Nucleus accumbens (tissue), 56 donors: ENCODE results near the gene PDE3A.

Source experiments
- DNase-seq, 56 donors: peaks; one replicate each; lab custom pipeline; 2025; lab: John Stamatoyannopoulos, UW

PDE3A gene

GRCh38 chr12:20453756-20454310 lies 85.5 kb downstream of the PDE3A start:
- no peak for DNase-seq

DNA sequence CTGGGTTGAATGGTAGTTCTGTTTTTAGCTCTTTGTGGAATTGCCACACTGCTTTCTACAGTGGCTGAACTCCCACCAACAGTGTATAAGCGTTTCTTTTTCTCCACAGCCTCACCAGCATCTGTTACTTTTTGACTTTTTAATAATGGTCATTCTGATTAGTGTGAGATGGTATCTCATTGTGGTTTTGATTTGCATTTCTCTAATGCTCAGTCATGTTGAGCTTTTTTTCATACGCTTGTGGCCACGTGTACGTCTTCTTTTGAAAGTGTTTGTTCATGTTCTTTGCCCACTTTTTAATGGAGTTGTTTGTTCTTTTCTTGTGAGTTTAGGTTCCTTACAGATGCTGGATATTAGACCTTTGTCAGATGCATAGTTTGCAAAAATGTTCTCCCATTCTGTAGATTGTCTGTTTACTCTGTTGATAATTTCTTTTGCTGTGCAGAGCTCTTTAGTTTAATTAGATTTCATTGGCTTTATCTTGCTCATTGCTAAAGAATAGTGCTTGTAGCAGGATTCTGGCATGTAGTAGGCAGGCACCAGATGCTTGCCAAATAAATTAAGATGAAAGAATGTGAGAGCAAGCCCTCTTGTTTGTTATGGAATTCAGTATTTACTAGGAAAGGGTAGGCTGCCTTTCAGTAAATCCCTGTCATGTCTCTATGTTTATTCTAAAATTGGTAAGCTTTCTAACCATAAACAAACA lies 86.8 kb downstream of the PDE3A start:
- DNase-seq, result no peak

GRCh38 chr12:20457582-20457981 lies 89.2 kb downstream of the PDE3A start:
- DNase-seq, result no peak

DNA sequence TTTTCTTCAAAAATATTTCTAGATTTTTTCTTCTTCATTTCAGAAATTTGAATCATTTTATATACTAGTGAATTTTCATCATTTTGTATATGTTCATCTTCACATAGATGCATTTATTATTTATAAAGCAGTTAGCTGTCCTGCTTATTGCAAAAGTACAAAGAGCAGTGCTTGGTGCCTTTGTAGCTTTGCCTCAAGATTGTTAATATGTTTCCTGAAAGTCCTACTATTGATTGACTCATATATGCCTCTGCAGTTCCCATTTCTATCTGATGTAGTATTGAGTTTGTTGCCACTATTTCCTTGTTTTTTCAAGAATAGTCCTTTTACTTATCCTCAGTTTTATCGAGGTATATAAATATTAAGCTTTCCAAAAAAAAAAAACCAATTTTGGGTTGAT lies 89.7 kb downstream of the PDE3A start:
- DNase-seq, result no peak

DNA sequence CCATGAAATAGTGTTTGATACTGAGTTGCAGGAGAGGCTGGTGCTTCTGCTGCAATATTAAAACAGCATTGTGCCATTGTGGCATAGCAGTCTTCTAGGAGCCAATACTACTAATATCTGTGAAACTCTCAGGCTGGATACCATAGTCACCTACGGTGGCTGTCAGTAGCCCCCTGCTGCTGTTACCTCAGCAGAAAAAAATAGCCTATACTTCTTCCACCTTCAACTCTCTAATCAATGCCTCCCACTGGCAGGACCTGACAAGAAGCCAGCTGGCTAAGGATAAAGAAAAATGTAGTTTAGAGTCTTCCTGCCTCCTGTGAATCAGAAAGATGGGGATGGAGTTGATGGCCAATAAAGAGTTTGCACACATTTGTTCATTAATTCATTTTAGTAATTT lies 91.6 kb downstream of the PDE3A start:
- no peak for DNase-seq

- no peak for DNase-seq
Observed at GRCh38 chr12:20460956-20461355, 92.6 kb downstream of the PDE3A start.

DNA sequence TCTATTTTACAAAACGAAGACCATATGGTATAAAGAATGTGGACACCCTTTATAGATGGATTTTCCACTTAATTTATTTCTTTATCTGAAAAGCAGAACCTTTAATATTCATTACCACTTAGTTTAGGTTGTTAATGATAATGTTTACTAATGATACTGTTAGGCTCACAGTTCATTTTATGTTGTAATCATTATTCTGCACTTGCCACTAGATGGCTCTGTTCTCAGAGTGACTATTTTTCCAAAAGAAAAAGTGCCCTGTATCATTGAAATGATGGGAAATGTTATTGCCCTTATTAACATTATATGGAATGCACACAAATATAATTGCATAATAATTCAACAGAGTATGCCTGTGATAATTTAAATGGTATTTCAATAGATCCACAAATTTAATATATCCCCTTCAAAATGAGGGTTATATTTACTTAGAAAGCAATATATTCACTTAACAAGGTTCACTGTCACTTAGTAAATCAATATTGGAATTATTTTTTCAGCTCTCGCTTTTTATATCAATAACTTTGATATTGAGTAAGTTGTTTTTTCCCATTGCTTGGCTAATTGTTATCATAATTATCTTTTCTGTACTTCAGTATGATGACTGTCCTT lies 95.7 kb downstream of the PDE3A start:
- DNase-seq, result no peak

GRCh38 chr12:20469300-20469699 lies 101.0 kb downstream of the PDE3A start:
- no peak for DNase-seq

DNA sequence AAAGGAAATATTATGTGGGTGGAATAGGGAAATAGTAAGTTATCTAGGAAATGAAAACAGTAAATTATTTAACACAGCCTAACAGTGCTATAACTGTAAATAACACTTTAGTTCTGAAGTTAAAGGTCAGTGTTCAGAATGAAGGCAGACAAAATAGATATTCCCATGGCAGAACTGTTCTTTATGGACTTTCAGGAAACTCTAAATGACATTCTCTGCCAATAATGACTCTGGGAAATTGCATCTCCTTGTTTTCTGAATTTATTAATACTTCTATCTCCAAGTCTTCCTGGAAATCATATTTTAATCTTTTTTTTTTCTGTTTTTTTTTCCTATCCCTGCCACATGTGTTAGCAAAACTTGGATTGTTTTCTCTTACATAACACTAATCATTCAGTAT lies 101.4 kb downstream of the PDE3A start:
- no peak for DNase-seq

- no peak for DNase-seq
Observed at GRCh38 chr12:20472102-20472782, 103.9 kb downstream of the PDE3A start.

DNA sequence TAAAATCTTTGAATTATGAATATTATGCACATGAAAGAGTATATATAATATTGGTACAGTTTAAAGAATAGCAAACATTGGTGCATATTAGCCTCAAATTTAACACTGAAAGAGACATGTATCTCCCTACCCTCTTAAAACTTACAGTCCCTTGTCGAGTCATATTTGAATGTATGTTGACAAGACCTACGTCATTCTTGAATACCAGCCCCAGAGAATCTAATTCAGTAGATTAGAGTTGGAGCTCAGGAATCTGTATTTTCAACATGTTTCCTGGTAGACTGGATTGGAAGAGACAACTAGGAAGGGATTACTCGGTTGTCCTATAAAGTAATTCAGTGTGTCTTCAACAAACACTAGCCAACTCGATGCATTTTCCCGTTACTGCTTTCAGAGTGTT lies 104.8 kb downstream of the PDE3A start:
- DNase-seq, result no peak

DNA sequence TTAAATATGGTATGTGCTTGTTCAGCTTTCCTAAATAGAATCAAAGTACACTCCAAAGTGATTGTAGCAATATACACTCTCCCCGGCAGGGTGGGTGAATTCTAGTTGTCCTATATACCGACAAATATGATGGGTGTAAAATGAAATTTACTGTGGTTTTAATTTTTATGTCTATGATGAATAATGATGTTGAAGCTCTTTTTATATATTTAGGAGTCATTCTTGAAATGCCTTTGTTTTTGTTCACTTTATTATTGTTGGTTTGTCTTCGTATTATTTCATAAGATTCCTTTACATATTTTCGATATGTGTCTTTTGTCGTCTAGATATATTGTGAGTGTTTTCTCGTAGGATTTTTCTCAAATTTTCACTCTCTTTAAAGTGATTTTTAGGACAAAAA lies 105.7 kb downstream of the PDE3A start:
- no peak for DNase-seq

- no peak for DNase-seq
Observed at GRCh38 chr12:20474443-20474842, 106.1 kb downstream of the PDE3A start.

DNA sequence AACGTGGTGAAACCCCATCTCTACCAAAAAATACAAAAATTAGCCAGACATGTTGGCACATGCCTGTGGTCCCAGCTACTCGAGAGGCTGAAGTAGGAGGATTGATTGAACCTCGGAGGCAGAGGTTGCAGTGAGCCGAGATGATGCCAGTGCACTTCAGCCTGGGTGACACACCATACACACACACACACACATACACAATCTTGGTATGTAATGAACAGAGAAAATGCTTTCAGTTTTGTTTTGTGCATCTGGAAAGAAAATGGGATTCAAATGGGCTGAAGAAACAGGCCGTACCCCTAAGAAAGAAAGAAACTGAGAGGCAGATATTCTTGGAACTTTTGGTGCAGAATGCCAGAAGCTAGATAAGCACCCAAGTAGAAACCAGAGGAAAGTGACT lies 107.2 kb downstream of the PDE3A start:
- no peak for DNase-seq

- no peak for DNase-seq
Observed at GRCh38 chr12:20476551-20476950, 108.2 kb downstream of the PDE3A start.

DNA sequence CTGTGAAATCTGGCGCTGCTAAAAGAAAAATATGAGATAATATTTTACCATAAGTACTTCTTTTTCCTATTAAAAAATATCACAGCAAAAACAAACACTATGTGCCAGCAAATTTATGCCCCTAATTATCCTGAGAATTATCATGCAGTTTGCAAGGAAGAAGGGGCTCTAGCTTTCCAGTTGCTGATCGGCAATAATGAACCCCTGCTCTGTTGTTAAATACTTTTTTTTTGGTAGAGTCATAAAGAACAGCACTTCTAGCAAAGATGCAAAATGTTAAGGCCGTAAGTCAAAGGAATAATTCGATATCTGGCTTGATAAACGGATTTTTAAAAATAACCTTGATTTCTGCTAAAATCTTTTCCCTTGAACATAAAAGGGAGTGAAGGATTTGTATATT lies 108.9 kb downstream of the PDE3A start:
- no peak for DNase-seq

DNA sequence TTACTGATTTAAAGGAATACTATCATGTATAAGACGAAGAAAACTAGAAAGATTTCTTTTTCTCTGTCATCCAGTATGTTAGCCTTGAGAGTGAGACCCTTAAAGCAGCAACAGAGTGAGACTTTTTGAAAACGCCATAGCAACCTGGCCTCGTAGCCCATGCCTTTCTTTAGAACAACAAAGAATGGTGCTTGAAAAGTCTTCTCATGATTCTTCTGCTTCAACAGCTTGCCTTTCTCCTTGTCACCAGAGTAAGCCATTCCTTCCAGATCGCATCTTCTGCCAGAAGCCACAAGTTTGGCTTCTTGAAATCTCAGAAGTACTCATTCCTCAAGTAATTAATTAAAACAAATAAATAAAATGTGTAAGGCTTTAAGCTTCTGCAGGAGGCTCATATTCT lies 109.3 kb downstream of the PDE3A start:
- DNase-seq, result peak in 4 of 56 donors; percentile 4 to 19 (median 8)

- no peak for DNase-seq
Observed at GRCh38 chr12:20482491-20483054, 114.2 kb downstream of the PDE3A start.

GRCh38 chr12:20483776-20484175 lies 115.4 kb downstream of the PDE3A start:
- DNase-seq, result no peak

DNA sequence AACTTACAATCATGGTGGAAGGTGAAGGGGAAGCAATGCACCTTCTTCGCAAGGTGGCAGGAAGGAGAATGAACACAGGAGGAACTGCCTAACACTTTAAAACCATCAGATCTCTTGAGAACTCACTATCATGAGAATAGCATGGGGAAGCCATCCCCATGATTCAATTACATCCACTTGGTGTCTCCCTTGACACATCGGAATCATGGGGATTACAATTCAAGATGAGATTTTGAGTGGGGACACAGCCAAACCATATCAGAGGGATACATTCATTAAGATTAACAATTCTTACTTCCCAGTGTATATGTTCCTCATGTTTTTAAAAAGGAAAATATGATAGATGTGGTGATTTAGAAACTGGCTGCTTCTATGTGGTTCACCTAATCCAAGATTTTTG lies 117.9 kb downstream of the PDE3A start:
- DNase-seq, result peak in 7 of 56 donors; percentile 1 to 33 (median 4)

DNA sequence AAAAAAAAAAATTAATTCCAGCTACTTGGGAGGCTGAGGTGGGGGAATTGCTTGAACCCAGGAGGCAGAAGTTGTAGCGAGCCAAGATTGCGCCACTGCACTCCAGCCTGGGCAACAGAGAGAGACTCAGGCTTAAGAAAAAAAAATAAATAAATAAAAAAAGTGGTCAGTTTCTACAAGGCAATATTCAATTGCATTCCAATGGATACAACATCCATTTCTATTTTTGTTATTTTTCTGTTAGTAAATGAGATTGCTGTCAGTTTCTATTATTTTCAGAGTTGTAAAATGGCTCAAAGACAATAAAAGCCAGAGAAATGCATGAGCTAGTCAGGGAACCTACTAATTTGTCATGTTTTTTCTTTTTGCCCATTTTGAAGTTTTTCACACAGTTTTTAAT lies 119.2 kb downstream of the PDE3A start:
- DNase-seq, result no peak
